ENCODE measurements around the gene PLOD3. TPM values are rescaled to one million over a fixed set of nuclear protein-coding genes. Genes with fewer than 3 reads are reported as not detected.
A peak's percentile ranks its signal among the peaks of the same experiment; 100 is the strongest.

PLOD3 gene
- total and polyA plus RNA-seq, 2 experiments from 2014 or later, result 52.7 to 73.1 TPM

DNA sequence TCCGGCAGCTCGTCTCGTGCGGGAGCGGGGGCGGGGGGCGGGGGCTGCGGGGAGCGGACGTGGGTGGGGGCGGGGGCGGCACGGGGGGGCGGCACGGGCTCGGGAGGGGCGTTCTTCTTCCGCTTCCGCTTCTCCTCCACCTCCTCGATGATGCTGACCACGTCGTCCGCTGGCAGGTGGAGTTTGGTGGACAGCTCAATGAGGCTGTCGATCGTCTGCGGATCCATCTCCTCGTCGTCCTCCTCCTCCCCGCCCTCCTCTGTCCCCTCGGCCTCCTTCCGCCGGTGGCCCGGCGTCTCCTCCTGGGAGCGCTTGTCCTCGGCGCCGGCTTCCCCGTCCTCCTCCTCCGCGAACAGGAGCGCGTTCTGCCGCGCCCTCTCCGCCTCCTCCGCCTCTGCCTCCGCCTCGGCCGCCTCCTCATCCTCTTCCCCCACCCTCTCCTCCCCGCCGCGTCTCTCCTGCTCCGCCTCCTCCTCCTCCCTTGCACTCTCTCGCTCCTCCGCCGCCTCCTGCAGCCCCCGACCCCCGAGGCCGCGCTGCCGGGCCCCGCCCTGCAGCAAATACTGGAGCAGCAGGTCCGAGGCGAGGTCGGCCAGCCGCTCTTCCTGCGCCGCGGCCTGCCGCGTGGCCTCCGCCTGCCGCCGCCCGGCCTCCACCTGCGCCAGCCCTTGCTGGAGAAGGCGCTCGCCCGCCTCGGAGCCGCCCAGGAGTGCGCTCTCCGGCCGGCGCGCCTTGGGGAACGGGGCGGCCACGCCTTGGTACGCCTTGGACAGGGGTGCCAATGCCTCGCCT lies 53.9 kb downstream of the PLOD3 start:
- no peak for DNase-seq (ENCODE audit: low read depth in 1 of 2, low spot score in 1 of 2)
- Histone ChIP-seq H3K9me3 (ENCODE audit: low read depth) (no peaks in the 10 kb centered on the region), H3K36me3 (no peaks in the 10 kb centered on the region), H3K4me1 (ENCODE audit: low read depth) (peaks cover 17% of the 10 kb centered on the region), H3K4me3 (peak overlapping the region; percentile 7), H3K27me3 (peaks cover 86% of the 10 kb centered on the region), H3K27ac (no peak overlapping the region)
- TF ChIP-seq, protein P1, sequence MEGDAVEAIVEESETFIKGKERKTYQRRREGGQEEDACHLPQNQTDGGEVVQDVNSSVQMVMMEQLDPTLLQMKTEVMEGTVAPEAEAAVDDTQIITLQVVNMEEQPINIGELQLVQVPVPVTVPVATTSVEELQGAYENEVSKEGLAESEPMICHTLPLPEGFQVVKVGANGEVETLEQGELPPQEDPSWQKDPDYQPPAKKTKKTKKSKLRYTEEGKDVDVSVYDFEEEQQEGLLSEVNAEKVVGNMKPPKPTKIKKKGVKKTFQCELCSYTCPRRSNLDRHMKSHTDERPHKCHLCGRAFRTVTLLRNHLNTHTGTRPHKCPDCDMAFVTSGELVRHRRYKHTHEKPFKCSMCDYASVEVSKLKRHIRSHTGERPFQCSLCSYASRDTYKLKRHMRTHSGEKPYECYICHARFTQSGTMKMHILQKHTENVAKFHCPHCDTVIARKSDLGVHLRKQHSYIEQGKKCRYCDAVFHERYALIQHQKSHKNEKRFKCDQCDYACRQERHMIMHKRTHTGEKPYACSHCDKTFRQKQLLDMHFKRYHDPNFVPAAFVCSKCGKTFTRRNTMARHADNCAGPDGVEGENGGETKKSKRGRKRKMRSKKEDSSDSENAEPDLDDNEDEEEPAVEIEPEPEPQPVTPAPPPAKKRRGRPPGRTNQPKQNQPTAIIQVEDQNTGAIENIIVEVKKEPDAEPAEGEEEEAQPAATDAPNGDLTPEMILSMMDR (IDR thresholded peaks at IDR 0.05; ENCODE audit: low read depth, low read length), result no peak

DNA sequence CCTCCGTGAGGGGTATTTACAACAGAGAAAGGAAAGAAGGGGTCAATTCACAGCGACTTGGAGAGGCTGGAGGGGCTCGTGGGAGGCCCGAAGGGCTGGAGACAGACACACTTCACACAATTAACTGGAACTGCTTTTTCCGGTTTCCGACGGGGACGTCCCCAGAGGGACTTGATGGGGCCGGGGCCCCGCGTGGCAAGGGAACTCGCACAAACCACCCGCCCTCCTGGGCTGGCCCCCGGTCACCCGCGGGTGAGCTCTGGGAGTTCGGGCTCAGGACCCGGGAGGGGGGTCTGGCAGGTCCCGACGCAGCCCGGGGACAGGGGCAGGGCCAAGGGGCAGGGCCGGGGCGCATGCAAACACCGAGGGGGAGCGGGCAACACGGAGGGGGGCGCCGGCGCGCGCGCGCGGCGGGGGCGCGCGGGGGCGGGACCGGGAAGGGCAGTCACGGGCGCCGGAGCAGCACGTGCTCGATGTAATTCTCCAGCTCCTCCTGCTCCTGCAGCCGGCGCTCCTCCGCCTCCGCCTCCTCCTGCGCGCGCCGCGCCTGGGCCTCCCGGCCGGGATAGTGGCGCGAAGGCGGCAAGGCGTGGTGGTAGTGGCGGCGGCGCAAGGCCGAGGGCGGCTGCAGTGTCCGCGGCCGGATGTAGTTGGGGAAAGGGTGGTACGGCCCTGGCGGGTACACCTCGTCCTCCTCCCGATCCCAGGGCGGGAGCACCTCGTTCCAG lies 54.7 kb downstream of the PLOD3 start:
- Histone ChIP-seq H3K9me3 (ENCODE audit: low read depth) (no peaks in the 10 kb centered on the region), H3K27ac (no peak overlapping the region), H3K36me3 (no peaks in the 10 kb centered on the region), H3K4me1 (ENCODE audit: low read depth) (peaks cover 17% of the 10 kb centered on the region), H3K4me3 (peak overlapping the region; percentile 7), H3K27me3 (peaks cover 78% of the 10 kb centered on the region)
- DNase-seq (ENCODE audit: low read depth in 1 of 2, low spot score in 1 of 2), result peak; percentile 62 to 64
- TF ChIP-seq, protein P1 (IDR thresholded peaks at IDR 0.05; ENCODE audit: low read depth, low read length), result no peak

DNA sequence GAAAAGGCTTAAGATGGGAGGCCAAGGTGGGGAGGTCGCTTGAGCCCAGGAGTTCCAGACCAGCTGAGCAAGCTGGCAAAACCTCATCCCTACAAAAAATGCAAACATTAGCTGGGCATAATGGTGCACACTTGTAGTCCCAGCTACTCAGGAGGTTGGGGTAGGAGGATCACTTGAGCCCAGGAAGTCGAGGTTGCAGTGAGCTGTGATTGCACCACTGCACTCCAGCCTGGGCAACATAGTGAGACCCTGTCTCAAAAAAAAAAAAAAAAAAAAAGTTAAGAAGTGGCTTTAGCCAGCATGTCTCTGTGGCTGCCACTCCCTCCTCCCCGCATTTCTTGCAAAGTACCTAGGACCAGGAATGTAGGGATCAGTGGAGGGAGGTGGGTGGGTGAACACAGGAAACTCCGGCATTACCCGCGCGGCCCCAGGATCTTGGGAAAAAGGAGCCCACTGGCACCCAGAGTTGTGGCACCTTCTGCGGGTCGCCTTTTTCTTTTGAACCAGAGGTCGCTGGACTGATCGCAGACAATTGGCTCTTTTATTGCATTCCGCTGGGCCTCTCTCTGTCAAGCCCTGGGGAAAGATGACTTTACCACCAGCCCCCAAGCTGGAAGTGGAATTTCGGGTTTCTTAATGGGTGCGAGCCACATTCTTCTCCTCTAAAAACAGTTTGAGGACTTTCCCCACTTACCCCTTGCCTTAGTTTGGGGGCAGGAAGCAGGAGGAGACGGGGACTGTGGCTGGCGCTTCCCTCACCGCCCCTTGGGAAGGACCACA lies 55.5 kb downstream of the PLOD3 start:
- Histone ChIP-seq H3K27me3 (peaks cover 70% of the 10 kb centered on the region), H3K4me3 (no peak overlapping the region), H3K4me1 (ENCODE audit: low read depth) (peaks cover 17% of the 10 kb centered on the region), H3K27ac (no peak overlapping the region), H3K36me3 (no peaks in the 10 kb centered on the region), H3K9me3 (ENCODE audit: low read depth) (no peaks in the 10 kb centered on the region)
- TF ChIP-seq, protein P1 (IDR thresholded peaks at IDR 0.05; ENCODE audit: low read depth, low read length), result no peak
- no peak for DNase-seq (ENCODE audit: low read depth in 1 of 2, low spot score in 1 of 2)

DNA sequence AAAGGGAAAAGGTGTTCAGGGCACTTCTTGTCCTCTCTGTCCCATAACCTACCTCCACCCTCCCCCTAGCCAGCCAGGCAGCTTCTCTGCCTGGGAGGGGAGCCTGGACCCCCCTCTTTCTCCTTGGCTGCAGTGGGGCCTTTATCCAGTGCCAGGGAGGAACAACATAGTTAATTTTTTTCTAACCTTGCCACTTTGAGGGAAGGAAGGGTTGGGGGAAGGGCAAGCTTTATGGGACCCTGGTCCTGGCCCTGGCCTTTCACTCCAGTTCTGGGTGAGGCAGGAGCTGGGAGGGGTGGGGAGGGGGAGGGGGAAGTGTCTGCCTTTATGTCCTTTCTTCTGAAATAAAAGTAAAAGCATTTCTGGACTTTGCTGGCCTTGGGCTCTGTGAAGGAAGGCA lies 56.5 kb downstream of the PLOD3 start:
- Histone ChIP-seq H3K4me1 (ENCODE audit: low read depth) (peaks cover 15% of the 10 kb centered on the region), H3K27me3 (peaks cover 60% of the 10 kb centered on the region)
- no peak for DNase-seq (ENCODE audit: low read depth in 1 of 2, low spot score in 1 of 2)

More for the DNA sequence above, 56.5 kb downstream of the PLOD3 start:
- Histone ChIP-seq H3K27ac (no peak overlapping the region), H3K9me3 (ENCODE audit: low read depth) (no peaks in the 10 kb centered on the region), H3K36me3 (no peaks in the 10 kb centered on the region), H3K4me3 (no peak overlapping the region)
- TF ChIP-seq, protein P1 (IDR thresholded peaks at IDR 0.05; ENCODE audit: low read depth, low read length), result no peak

All from cardiac muscle cell (in vitro differentiated cells and primary cell).